NT2/D1 (cell line): ENCODE results near the gene RYR3.

Experiments
- SUZ12 ChIP-seq: IDR thresholded peaks from 2 replicates; pipeline ENCODE4 v1.6.1; 2011; ENCODE audit not compliant: insufficient read length, insufficient read depth; ENCODE audit errors: extremely low read depth
- YY1 ChIP-seq: IDR thresholded peaks from 2 replicates; pipeline ENCODE4 v1.6.1; 2011; ENCODE audit not compliant: insufficient read length, insufficient read depth
- ZNF274 ChIP-seq: IDR thresholded peaks from 2 replicates; pipeline ENCODE4 v1.6.1; 2011; ENCODE audit warnings: mild to moderate bottlenecking, low read depth, low read length

- TF ChIP-seq ZNF274 (no peak), YY1 (no peak), SUZ12 (peak; percentile 56)
Observed at GRCh38 chr15:33310481-33311311, at the start of gene RYR3.
